ENCODE measurements around the gene B3GNT5.

B3GNT5 gene

DNA sequence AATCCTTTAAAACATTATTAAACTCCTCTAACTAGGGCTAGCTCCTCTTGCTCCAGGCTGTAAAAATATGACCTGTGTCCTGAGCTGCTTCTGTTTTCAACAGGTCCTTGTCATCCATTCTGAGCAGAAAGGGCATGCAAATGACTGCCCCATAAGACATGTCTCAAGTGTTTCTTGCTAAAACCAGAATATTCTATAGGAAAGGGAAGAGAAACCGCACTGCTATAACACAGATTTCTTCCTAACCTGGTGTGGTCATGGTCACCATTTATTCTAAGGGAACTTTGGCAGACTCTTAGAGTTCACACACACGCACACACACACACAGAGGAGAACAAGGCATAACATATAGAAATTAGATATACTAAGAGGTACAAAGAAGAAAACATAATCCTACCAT lies 34.2 kb upstream of the B3GNT5 start:
- H3K27me3 ChIP-seq (ENCODE audit: insufficient read depth, poor library complexity, severe bottlenecking): no peaks in the 10 kb centered on the region
- TF ChIP-seq, protein P1, sequence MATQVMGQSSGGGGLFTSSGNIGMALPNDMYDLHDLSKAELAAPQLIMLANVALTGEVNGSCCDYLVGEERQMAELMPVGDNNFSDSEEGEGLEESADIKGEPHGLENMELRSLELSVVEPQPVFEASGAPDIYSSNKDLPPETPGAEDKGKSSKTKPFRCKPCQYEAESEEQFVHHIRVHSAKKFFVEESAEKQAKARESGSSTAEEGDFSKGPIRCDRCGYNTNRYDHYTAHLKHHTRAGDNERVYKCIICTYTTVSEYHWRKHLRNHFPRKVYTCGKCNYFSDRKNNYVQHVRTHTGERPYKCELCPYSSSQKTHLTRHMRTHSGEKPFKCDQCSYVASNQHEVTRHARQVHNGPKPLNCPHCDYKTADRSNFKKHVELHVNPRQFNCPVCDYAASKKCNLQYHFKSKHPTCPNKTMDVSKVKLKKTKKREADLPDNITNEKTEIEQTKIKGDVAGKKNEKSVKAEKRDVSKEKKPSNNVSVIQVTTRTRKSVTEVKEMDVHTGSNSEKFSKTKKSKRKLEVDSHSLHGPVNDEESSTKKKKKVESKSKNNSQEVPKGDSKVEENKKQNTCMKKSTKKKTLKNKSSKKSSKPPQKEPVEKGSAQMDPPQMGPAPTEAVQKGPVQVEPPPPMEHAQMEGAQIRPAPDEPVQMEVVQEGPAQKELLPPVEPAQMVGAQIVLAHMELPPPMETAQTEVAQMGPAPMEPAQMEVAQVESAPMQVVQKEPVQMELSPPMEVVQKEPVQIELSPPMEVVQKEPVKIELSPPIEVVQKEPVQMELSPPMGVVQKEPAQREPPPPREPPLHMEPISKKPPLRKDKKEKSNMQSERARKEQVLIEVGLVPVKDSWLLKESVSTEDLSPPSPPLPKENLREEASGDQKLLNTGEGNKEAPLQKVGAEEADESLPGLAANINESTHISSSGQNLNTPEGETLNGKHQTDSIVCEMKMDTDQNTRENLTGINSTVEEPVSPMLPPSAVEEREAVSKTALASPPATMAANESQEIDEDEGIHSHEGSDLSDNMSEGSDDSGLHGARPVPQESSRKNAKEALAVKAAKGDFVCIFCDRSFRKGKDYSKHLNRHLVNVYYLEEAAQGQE (IDR thresholded peaks at IDR 0.05; ENCODE audit: insufficient replicate concordance, low read depth): no peak
- TF ChIP-seq SPI1 (IDR thresholded peaks at IDR 0.05; ENCODE audit: borderline replicate concordance, low read depth) (no peak), CTCF (IDR thresholded peaks at IDR 0.05; ENCODE audit: insufficient read depth, low read length) (no peak), GABPA (IDR thresholded peaks at IDR 0.05; ENCODE audit: low read depth) (no peak), POLR2AphosphoS5 (IDR thresholded peaks at IDR 0.05; ENCODE audit: low read depth) (no peak)
- no peak overlapping the region for H3K4me3 ChIP-seq (replicated peaks; ENCODE audit: insufficient read depth, low read length)
- no peak overlapping the region; the same call in 1 of the 2 replicates for H3K27ac ChIP-seq (replicated peaks)
- DNase-seq (ENCODE audit: low read depth in 1 of 2, low spot score in 1 of 2): peak; percentile 22 to 56

DNA sequence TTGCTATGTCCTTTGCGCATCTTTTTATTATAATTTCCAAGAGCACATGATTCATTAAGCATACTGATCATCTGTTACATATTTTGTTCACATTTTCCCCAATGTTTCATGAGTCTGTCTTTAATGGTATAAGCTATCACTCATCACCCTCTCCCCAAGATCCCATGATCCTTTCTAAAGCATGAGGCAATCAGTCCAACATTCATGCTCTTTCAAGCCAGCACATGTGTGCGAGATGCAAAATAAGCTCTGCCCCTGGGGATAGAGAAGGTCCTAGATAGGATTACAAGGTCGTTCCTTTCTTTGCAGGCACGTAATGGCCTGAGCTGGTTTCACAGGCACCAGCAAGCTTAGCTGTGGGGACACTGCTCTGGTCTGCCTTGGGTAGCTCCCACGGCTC lies 32.2 kb upstream of the B3GNT5 start:
- DNase-seq (ENCODE audit: low read depth in 1 of 2, low spot score in 1 of 2): no peak
- no peak overlapping the region for H3K4me3 ChIP-seq (replicated peaks; ENCODE audit: insufficient read depth, low read length)
- TF ChIP-seq GABPA (IDR thresholded peaks at IDR 0.05; ENCODE audit: low read depth) (no peak), CTCF (IDR thresholded peaks at IDR 0.05; ENCODE audit: insufficient read depth, low read length) (no peak), SPI1 (IDR thresholded peaks at IDR 0.05; ENCODE audit: borderline replicate concordance, low read depth) (no peak), POLR2AphosphoS5 (IDR thresholded peaks at IDR 0.05; ENCODE audit: low read depth) (no peak)
- TF ChIP-seq, protein P1 (IDR thresholded peaks at IDR 0.05; ENCODE audit: insufficient replicate concordance, low read depth): no peak
- H3K27me3 ChIP-seq (ENCODE audit: insufficient read depth, poor library complexity, severe bottlenecking): no peaks in the 10 kb centered on the region
- H3K27ac ChIP-seq (replicated peaks): no peak overlapping the region

DNA sequence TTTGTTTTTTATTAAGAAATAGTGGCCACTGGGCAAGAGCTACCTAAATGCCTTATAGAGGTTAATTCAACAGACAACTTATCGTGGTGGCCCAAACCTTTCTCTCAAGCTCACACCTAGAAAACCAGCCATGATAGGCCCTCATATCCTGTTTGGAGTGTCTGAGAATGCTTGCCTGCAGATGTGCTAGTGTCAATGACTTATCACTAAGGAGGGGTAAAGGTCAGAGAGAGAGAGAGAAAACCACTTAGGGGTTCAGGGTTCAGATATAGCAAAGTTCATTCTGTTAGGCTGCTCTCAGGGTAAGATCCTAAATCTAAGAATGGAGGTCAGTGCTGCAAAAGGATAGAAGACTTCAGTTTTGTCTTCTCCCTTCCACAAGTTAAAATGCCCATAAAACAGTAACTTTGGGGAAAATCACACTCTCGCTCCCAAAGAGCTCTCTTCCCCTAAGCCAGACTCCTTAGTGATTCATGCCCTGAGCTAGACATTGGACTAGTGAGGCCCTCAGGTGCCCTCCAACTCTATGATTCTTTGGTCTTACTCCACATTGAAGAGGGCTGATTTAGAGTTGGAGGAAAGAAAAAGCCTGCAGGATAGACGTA lies 30.3 kb upstream of the B3GNT5 start:
- Histone ChIP-seq H3K27me3 (ENCODE audit: insufficient read depth, poor library complexity, severe bottlenecking) (no peaks in the 10 kb centered on the region), H3K4me3 (replicated peaks; ENCODE audit: insufficient read depth, low read length) (no peak overlapping the region), H3K27ac (replicated peaks) (no peak overlapping the region)
- no peak for DNase-seq (ENCODE audit: low read depth in 1 of 2, low spot score in 1 of 2)
- TF ChIP-seq GABPA (IDR thresholded peaks at IDR 0.05; ENCODE audit: low read depth): no peak
- TF ChIP-seq, protein P1 (IDR thresholded peaks at IDR 0.05; ENCODE audit: insufficient replicate concordance, low read depth): no peak
- TF ChIP-seq CTCF (IDR thresholded peaks at IDR 0.05; ENCODE audit: insufficient read depth, low read length): no peak
- no peak for TF ChIP-seq POLR2AphosphoS5 (IDR thresholded peaks at IDR 0.05; ENCODE audit: low read depth)
- TF ChIP-seq SPI1 (IDR thresholded peaks at IDR 0.05; ENCODE audit: borderline replicate concordance, low read depth): no peak

Measured in HL-60 (cell line).